CD4-positive, alpha-beta T cell treated with Interleukin-15 for 1 hour (primary cell): ENCODE results near the gene CTSL.
A peak's percentile ranks its signal among the peaks of the same experiment; 100 is the strongest.

Source experiments
- DNase-seq: peaks from one replicate; pipeline ENCODE4 v3.0.0-alpha.2; 2020

The CTSL gene

GRCh38 chr9:87701491-87701890, 24.4 kb upstream of the CTSL start:
- DNase-seq = no peak

GRCh38 chr9:87701931-87702421, 23.9 kb upstream of the CTSL start:
- no peak for DNase-seq

GRCh38 chr9:87702921-87703320, 23.0 kb upstream of the CTSL start:
- no peak for DNase-seq

GRCh38 chr9:87703636-87704276, 22.2 kb upstream of the CTSL start:
- no peak for DNase-seq

GRCh38 chr9:87704342-87704741, 21.6 kb upstream of the CTSL start:
- DNase-seq = no peak

- no peak for DNase-seq
These were observed 19.7 kb upstream of the CTSL start for GRCh38 chr9:87706066-87706739.

GRCh38 chr9:87707805-87708506, 18.0 kb upstream of the CTSL start:
- DNase-seq = no peak

- DNase-seq = no peak
These were observed 17.4 kb upstream of the CTSL start for GRCh38 chr9:87708546-87708945.

- DNase-seq = no peak
These were observed 16.8 kb upstream of the CTSL start for GRCh38 chr9:87708986-87709728.

GRCh38 chr9:87710443-87710842, 15.5 kb upstream of the CTSL start:
- DNase-seq = no peak

GRCh38 chr9:87711857-87712800, 13.8 kb upstream of the CTSL start:
- DNase-seq = peak; percentile 42

- DNase-seq = no peak
These were observed 13.1 kb upstream of the CTSL start for GRCh38 chr9:87712801-87713277.

GRCh38 chr9:87713278-87713987, 12.5 kb upstream of the CTSL start:
- DNase-seq = peak; percentile 85

GRCh38 chr9:87713988-87714330, 12.0 kb upstream of the CTSL start:
- DNase-seq = no peak

- DNase-seq = no peak
These were observed 11.1 kb upstream of the CTSL start for GRCh38 chr9:87714819-87715218.

GRCh38 chr9:87716141-87716540, 9.8 kb upstream of the CTSL start:
- DNase-seq = no peak

GRCh38 chr9:87717456-87717855, 8.5 kb upstream of the CTSL start:
- no peak for DNase-seq

GRCh38 chr9:87718231-87718630, 7.7 kb upstream of the CTSL start:
- no peak for DNase-seq

- no peak for DNase-seq
These were observed 6.9 kb upstream of the CTSL start for GRCh38 chr9:87718852-87719612.

- DNase-seq = no peak
These were observed 5.7 kb upstream of the CTSL start for GRCh38 chr9:87720173-87720572.
